Measurements from ENCODE around the gene SHROOM2.
"Not testable (repeated sequence)": the region's sequence is repeated elsewhere in the genome, so short reads cannot be mapped to it uniquely, and the experiment has no call there.

SHROOM2 gene

DNA sequence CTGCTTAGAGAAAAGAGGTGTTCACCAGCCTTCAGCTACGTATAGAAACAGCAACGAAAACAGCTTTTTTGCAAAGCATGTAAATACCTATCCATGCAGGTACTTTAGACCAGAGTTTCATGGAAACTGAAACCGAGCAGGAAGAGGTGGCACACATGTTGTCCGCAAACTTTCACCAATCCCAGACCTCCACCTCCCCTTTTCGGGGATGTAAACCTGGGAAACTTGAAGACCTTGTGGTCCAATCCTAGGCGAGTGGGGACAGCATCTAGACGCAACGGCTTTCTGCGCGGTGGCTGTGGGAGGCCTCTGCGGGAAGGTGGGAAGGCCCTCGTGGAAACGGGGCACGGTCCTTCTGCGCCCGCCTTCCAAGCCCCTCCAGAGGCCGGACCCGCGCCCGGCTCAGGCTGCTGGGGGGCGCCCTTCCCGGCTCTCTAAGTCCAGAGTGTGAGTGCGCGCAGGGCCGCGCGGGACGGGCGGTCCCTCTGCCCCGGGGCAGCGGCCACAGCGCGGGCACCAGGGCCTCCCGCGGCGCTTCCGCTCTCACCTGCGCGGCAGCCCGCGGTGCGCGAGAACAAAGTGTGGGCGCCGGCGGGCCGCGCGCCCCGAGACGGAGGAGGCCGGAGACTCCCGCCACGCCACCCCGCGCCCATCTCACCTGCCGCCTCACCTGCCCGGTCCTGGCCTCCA is 830 bp upstream of the SHROOM2 start:
- no peak for DNase-seq (ENCODE audit: low read depth in 2 of 2)

DNA sequence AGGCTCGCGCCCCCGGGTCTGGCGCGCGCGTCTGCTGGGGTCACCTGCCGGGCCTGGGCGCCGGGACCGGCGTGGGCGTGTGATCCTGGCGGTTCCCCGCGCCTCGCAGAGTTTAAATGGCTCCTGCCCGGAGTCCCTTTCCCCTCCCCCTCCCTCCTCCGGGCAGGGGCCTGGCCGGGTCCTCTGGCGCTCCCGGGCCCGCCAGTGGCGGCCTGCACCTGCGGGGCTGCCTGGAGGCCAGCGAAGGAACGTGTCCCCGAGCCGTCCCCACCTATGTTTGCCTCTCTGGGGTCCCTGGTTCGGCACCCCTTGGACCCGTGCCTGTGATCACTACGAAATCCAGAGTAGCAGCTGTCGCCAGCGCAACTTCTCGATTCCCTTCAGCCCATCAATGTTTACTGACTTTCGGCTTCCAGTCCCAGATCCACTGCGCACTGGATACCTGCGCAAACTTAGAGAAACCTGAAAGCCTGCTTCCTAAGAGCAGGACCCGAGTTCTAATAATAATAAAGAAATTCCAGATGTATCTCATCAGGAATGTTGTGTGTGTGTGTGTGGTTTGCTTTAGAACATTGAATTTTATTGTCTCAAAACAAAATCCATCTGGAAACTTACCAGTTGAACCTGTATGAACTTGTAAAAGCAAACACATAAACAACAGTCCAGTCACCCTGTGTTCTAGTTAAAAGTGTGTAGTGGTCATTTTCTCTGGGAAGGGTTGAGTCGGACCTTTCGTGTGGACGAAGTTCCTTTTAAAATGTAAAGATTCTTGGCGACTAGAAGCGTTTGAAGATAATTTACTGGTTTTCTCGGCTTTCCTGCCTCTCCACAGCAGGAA is 788 bp downstream of the SHROOM2 start:
- no peak for DNase-seq (ENCODE audit: low read depth in 2 of 2)

DNA sequence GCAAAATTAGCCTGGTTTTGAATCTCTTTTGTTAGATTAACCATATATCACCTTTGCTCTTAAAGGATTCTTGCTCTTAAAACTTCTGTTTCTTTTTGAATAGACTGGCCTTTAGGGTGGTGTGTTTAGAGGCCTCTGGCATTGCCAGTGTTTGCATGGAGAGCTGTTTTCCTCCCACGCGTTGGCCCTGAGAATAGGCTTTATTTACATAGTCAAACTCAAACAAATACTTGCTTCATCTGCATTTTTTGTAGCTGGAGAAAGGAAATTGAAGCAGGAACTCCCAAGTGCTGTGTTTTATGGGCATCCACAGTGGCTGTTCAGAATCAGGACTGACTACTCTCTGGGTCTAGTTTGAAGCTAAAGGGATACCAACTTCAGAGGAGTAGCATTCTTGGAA is 2.7 kb downstream of the SHROOM2 start:
- no peak for DNase-seq (ENCODE audit: low read depth in 2 of 2)

DNA sequence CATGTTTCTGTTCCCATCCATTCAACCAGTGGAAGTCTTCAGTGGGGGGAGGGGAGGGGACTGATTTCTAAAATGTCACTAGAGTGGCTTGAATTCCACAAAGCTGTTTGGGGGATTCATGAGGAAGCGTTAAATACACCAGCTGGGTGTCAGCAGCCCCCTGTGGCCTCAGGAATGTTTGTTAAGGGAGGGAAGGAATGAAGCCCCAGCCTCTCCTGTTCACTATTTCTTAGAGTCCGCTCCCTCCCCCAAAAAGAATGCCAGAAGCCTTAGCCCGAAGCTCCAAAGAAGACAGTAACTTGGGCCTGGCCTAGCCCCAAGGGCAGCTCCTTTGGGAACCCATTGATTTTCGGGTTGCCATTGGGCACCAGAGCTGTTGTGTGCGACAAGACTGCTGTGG is 3.3 kb downstream of the SHROOM2 start:
- DNase-seq (ENCODE audit: low read depth in 2 of 2), result no peak

DNA sequence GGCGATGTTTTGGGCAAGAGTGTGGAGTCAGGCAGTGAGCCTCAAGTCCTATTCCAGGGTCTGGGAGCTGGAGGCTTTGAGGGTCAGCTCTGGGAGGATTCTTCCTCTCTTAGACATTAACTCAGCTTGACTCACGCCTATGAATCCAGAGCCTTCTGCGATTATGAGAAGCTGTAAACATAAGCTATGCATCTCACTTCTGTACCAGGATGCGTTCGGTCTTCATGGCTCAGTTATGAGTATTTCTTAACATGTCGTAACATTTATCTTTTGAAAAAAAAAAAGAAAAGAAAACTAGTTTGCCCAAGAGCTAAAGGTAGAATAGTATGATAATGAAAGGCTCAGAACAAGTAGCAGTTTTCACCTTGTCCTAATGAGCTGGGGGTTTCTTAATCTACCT is 4.6 kb downstream of the SHROOM2 start:
- DNase-seq (ENCODE audit: low read depth in 2 of 2), result no peak

DNA sequence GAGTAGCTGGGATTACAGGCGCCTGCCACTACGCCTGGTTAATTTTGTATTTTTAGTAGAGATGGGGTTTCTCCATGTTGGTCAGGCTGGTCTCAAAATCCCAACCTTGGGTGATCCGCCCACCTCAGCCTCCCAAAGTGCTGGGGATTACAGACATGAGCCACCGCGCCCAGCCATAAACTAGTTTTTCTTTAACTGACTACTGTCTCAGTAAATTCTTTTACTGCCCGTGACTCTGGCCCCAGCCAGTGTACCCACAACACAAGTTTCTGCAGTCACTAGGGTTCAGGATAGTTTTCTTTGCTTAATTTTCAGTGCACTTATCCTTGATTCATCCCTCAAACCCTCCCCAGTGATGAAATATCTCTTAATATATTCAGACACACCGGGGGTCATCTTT is 8.3 kb downstream of the SHROOM2 start:
- no peak for DNase-seq (ENCODE audit: low read depth in 2 of 2)

DNA sequence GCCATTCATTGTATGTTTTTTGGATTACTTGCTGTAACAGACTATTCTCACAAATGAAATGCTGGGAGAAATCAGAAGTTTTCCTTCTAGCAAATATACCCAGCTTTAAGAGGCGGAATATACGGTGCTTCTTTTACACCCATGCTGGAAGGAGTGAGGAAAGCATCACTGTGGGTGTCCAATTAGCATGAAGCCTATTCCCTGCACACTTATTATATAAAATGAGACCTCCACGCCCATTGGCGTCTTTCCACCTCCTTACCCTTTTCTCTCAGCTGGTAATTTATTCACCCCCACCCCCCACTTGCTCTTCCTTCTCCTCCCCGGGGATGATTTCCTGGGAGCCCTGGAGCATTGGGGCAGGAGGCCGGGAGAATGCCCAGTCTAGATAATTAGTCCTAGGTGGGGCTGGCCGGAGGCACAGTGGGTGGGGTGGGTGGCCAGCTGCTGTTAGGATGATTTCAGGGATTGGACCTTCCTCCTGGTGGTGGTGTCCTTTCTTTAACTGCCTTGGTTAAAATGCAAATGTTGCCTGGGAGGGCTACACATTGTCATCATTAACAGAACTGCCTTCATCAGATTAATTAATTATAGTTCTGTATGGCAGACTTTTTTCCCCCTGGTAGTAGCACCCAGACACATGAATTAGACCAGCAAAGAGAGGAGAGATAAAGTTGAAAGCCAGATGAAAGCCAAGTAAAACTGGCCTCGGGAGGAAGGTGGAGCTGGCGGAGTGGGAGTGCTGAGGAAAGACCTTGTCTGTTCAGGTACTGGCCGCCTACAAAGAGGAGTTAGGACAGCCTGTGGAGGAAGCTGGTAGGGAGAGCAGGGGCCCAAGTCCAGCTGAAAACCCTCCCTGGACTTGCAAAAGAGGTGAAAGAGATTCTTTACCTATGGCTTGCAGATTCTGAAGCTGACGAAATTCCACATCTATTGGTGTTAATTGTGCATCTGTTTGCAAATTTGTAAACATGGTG is 11.4 kb downstream of the SHROOM2 start:
- DNase-seq (ENCODE audit: low read depth in 2 of 2), result no peak

DNA sequence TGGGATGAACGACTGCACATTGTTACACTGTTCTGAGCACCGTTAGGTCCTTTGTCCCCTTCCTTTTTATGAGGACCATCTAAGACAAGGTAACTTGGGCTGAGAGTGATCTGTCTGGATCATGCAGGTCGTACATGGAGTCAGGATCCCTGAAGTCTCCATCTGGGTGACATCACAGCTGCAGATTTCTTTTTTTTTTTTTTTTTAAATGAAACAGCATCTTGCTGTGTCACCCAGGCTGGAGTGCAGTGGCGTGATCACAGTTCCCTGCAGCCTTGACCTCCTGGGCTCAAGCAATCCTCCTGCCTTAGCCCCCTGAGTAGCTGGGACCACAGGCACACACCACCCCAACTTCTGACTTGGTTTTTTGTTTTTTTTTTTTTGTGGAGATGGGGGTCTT is 16.5 kb downstream of the SHROOM2 start:
- DNase-seq (ENCODE audit: low read depth in 2 of 2), result no peak

DNA sequence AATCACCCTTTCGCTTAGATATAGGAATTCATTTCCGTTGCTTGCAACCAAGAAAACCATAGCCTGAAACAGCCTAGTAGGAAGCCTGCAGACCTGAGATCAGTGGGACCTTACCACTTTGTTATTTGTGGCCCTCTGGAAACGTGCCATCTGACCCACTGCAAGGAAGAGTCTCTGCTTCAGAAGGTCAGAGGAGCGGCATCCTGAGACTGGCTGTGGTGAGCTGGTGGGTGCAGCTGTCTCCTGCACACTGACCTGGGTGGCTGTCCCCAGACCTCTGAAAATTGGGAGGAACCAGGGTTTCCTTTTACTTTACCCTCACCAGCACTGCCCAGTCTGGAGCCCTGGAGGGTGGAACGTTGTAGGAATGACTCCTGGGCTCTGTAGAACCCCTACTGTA is 18.2 kb downstream of the SHROOM2 start:
- no peak for DNase-seq (ENCODE audit: low read depth in 2 of 2)

DNA sequence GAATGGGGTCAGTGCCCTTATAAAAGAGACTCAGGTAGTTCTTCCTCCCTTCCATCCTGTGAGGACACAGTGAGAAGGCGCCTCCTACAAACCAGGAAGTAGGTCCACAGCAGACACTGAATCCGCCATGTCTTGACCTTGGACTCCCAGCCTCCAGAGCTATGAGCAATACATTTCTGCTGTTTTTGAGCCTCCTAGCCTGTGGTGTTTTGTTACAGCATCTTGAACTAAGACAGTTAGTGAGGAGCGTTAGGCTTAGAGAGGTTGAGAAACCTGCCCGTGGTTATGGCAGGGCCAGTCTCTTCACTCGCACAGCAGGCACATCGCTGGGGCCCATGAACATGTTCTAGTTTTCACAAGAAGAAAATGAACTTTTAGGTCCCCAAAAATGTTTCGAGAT is 19.7 kb downstream of the SHROOM2 start:
- DNase-seq (ENCODE audit: low read depth in 2 of 2), result no peak

DNA sequence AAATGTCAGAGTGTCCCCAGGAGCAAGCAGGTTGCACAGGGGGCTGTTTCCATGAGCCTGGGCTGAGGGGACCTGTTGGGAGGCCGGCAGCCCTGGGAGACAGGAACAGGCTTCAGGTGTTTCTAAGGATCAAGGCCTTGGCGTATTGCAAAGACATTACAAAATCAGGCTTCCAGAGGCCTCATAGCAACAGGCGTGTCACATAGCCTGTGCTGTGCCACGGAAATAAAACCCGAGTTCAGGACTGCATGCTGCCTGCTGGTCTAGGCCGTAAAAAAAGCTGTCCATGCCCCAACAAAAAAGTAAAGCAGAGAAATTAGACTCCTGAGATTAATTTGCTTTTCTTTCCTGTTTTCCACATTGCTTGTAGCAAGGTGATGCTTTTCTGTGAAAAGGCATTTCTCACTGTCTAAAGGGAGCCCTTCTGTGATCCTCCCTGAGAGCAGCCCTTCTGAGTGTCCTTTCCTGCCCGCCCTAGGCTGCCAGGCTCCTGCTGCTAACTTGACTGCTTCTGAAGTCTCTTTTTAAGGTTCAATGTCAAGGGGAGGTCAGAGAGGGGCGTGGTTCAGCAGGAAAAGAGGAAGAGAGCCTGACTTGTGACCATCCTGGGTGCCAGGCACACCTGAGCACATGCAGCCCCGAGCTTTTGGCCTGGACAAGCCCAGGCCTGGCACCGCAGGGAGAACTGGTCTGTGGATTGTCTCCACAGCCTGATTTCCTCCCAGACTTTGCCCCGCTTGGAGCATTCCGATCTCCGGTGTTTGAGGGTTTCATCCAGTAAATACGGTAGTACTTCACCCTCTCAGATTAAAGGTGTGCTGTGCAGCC is 21.3 kb downstream of the SHROOM2 start:
- no peak for DNase-seq (ENCODE audit: low read depth in 2 of 2)

DNA sequence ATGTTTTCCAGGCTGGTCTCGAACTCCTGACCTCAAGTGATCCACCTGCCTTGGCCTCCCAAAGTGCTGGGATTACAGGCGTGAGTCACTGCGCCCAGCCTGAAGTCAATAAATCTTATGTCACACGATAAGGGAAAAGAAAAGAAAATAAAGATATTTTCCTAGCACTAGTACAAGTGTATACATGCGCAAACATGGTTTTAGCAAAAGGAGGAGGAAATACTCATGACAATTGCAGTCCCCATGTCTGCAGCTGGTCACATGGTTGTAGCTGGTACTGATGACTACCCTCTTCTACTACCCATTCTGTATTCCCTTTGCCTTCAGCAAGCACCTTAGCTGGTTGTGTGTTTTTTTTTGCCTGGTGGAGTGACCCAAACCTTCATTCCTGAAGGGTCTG is 23.6 kb downstream of the SHROOM2 start:
- DNase-seq (ENCODE audit: low read depth in 2 of 2), result not testable (repeated sequence)

DNA sequence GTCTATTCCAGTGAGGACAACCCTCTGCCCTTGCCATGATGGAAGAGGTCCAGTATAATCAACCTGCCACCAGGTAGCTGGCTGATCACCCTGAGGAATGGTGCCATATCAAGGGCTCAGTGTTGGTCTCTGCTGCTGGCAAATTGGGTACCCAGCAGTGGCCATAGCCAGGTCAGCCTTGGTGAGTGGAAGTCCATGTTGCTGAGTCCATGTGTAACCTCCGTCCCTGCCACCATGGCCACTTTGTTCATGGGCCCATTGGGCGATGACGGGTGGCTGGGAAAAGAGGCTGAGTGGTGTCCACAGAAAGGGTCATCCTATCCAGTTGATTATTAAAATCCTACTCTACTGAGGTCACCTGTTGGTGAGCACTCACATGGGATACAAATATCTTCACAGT is 24.9 kb downstream of the SHROOM2 start:
- DNase-seq (ENCODE audit: low read depth in 2 of 2), result not testable (repeated sequence)

DNA sequence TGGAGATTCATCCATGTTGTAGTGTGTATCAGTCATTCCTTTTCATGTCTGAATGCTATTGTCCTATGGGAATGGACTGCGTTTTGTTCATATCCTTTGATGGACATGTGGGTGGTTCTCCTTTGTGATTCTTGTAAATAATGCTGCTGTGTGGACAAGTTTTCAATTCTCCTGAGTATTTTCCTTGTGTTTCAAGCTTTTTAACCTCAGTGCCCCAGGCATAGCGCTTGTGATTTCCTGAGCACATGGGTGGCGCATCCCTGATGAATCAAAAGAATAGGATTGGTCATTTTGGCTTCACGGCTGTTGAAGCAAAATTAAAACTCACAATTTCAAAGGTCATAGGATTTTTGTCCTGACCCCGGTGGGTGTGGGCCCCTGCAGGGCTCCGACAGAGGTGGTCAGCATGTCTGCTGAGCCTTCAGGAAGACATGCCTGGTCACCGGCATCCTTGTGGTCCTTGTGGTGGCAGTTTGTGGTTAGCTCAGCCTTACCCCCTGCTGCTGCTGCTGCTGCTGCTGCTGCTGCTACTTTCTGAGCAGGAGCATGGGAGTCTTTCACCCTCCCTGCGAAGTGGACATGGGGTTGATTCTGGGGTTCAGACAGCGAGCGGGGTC is 30.0 kb downstream of the SHROOM2 start:
- no peak for DNase-seq (ENCODE audit: low read depth in 2 of 2)

DNA sequence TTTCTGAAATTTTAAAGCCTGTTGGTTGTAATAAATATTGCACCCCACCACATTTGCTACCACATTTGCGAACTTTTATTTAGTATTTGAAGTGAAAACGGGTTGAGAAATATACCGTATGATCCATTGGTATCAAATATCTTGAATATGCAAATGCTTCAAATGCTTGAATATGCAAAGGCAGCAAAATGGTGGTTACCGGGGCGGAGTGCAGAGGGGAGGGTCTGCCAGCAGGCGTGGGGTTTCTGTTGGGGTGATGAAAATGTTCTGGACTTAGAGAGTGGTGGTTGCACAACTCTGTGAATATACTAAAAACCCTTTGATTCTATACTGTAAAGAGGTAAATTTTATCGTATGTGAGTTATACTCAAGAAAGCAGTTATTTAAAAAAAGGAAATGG is 35.3 kb downstream of the SHROOM2 start:
- no peak for DNase-seq (ENCODE audit: low read depth in 2 of 2)

DNA sequence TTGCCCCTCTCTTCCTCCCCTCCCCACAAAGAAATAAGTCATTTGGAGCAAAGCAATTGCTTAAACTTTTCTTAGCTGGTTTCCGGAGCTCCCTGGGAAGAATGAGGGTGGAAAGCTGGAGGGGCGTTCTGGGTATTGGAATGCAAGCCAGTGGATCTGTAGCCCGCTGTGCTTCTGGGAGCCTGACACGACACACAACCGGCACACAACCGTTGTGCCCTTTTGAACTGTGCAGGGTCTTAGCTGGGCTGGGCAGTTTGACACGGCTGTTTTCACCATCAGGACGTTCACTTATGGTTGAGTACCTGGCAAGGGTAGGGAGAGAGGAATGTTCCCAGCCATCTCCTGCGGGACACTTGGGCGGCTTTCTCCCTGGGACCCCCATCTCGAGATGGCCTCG is 38.3 kb downstream of the SHROOM2 start:
- no peak for DNase-seq (ENCODE audit: low read depth in 2 of 2)

DNA sequence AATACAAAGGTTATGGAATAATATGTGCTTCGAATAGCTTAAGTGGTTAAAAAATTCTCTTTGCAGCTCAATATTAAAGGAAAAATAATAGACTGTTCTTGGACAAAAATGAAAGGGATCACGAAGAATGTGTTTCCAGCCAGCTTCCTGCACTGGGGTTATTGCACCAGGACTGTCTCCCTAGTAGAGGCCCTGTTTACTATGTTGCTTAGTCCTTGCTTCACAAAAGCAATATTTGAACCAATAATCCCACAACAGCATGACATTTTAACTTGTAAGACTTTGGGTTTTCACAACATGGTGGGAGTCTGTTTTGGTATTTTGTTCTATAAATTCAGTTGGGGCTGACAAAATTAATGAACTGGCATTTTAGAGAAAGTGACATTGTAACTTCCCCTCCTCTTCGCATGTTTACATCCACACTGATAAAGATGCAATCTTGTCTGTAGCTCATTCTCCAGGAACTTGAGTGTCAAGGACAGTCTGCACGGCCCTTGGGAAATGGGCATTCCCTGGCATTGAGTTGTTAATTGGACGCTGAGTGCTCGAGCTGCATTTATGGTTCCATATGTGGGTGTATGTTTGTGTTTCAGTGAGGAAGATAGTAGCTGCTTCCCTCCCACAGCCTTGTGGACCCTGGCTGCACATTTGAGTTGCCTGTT is 39.0 kb downstream of the SHROOM2 start:
- no peak for DNase-seq (ENCODE audit: low read depth in 2 of 2)

DNA sequence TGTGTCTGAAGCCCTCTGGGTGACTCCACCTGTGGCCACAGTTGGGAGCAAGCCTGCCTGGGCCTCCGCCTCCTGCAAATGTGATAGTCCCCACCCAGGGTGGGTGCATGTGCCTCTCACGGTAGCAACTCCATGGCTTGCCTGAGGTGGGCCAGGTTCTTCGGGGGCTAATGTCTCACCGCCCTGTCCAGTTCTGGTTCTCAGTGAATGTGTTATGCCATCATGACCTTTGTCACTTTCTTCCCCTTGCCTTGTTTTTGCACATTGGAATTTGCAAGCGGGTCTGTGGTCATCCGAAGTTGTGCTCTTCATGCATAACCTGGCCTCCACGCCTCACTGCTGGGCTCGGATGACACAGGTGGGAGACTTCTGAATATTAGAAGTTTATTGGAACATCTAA is 39.7 kb downstream of the SHROOM2 start:
- no peak for DNase-seq (ENCODE audit: low read depth in 2 of 2)

DNA sequence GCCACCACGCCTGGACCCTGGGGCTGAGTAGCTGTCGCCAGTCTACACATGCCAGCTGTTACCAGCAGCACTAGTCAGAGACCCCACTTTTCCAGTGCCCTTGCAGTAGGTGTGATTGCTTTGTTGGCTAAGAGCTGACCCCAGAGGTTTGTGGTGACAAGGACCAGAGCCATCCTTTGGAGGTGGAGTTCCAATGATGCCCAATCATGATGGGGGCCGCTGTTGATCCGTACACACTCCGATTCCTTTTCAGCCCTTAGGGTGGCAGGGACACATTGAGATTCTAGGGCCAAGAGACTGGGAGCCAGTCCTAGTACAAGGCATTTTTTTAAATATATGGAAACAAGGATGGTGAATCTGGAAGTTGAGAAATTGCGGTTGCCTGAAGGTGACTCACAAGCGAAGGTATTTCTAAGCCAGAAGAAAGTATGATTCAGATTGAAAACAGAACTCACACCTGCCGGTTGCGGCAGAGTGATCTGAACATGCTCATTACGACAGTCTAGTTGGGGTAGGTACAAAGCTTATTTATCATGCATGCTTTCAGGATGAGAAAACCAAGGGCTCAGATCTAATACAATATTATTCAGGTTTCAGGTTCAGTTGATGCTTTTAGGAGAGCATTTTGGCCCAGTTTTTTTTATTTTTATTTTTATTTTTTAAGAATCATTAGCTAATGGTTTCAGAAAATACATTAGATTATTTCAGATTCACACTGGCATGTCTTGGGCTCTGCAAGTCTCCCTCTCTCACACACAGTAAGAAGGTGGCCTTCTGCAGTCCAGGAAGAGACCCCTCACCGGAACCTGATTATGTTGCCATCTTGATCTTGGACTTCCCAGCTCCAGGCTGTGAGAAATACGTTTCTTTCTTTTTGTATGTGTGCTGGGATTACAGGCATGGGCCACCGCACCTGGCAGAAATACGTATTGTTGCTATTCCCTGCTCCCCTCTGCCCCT is 43.4 kb downstream of the SHROOM2 start:
- no peak for DNase-seq (ENCODE audit: low read depth in 2 of 2)

Data from stimulated activated CD8-positive, alpha-beta memory T cell treated with anti-CD3 and anti-CD28 coated beads, Interleukin-7, amount 100 ng/mL, for 4 hours (primary cell).